WTC11 (cell line): ENCODE data around the gene PTGS1.

ENCODE experiments used
- ATF3 ChIP-seq: sonication (generic); formaldehyde crosslinking; conservative IDR thresholded peaks from 2 replicates; pipeline ENCODE4 v1.8.1; 2022; ENCODE audit warnings: mild to moderate bottlenecking, missing genetic modification reagents
- E2F4 ChIP-seq: sonication (generic); formaldehyde crosslinking; IDR thresholded peaks from 2 replicates; pipeline ENCODE4 v1.8.1; 2022; ENCODE audit warnings: low read depth, mild to moderate bottlenecking, moderate library complexity, missing genetic modification reagents, borderline replicate concordance
- GABPB1 ChIP-seq: sonication (generic); formaldehyde crosslinking; IDR thresholded peaks from 2 replicates; pipeline ENCODE4 v1.8.1; 2023; ENCODE audit warnings: mild to moderate bottlenecking, missing genetic modification reagents
- HMGA2 ChIP-seq: fragments of 250-450 bp; sonication (Bioruptor Pico); IDR thresholded peaks from 2 replicates; pipeline ENCODE4 v1.4.0; 2021; ENCODE audit warnings: mild to moderate bottlenecking, moderate library complexity
- KAT7 ChIP-seq: sonication (generic); formaldehyde crosslinking; IDR thresholded peaks from 2 replicates; pipeline ENCODE4 v1.8.1; 2023; ENCODE audit warnings: missing genetic modification reagents, mild to moderate bottlenecking, borderline replicate concordance
- MYBL2 ChIP-seq: sonication (generic); formaldehyde crosslinking; IDR thresholded peaks from 2 replicates; pipeline ENCODE4 v1.8.1; 2023; ENCODE audit warnings: mild to moderate bottlenecking, moderate library complexity, missing genetic modification reagents
- OVOL2 ChIP-seq: fragments of 250-450 bp; sonication (Bioruptor Pico); IDR thresholded peaks from 2 replicates; pipeline ENCODE4 v1.9.0; 2021; ENCODE audit warnings: mild to moderate bottlenecking, borderline replicate concordance
- ZNF121 ChIP-seq: sonication (generic); formaldehyde crosslinking; IDR thresholded peaks from 2 replicates; pipeline ENCODE4 v1.8.0; 2023; ENCODE audit warnings: missing genetic modification reagents
- ZNF232 ChIP-seq: sonication (generic); formaldehyde crosslinking; IDR thresholded peaks from 2 replicates; pipeline ENCODE4 v1.8.0; 2022; ENCODE audit warnings: mild to moderate bottlenecking, missing genetic modification reagents
- TF ChIP-seq, protein P1 (sequence below): fragments of 200-600 bp; IDR thresholded peaks from 2 replicates; pipeline ENCODE4 v1.8.0; 2022; ENCODE audit warnings: antibody characterized with exemption
- TF ChIP-seq, protein P2 (sequence below): sonication (generic); formaldehyde crosslinking; IDR thresholded peaks from 2 replicates; pipeline ENCODE4 v1.8.0; 2022; ENCODE audit warnings: mild to moderate bottlenecking, missing genetic modification reagents

DNA sequence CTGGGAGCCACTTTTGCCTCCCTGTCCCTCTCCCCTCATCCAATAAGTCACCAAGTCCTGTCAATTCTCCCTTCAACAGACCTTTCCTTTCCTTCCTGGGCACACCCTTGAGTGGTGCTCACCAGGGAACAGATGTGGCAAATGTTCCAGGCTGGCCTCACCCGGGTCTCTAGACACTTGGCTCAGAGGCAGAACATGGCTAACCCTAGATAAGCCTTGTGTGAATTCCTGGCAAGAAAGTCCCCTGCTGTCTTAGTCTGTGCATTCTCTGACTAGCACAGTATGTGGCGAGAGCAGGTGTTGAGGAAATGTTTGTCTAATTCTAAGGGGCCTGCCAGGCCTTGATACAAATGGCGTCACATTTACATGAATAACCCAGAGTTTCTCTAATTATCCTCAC lies 41.2 kb upstream of the PTGS1 start:
- TF ChIP-seq, protein P1, sequence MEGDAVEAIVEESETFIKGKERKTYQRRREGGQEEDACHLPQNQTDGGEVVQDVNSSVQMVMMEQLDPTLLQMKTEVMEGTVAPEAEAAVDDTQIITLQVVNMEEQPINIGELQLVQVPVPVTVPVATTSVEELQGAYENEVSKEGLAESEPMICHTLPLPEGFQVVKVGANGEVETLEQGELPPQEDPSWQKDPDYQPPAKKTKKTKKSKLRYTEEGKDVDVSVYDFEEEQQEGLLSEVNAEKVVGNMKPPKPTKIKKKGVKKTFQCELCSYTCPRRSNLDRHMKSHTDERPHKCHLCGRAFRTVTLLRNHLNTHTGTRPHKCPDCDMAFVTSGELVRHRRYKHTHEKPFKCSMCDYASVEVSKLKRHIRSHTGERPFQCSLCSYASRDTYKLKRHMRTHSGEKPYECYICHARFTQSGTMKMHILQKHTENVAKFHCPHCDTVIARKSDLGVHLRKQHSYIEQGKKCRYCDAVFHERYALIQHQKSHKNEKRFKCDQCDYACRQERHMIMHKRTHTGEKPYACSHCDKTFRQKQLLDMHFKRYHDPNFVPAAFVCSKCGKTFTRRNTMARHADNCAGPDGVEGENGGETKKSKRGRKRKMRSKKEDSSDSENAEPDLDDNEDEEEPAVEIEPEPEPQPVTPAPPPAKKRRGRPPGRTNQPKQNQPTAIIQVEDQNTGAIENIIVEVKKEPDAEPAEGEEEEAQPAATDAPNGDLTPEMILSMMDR = no peak
- TF ChIP-seq, protein P2, sequence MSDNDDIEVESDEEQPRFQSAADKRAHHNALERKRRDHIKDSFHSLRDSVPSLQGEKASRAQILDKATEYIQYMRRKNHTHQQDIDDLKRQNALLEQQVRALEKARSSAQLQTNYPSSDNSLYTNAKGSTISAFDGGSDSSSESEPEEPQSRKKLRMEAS = no peak
- TF ChIP-seq GABPB1 (no peak), KAT7 (CRISPR knock-in tag) (no peak), E2F4 (no peak), ZNF232 (CRISPR knock-in tag) (no peak), OVOL2 (CRISPR knock-in tag) (no peak), ATF3 (CRISPR knock-in tag) (no peak), HMGA2 (CRISPR knock-in tag) (no peak), MYBL2 (CRISPR knock-in tag) (no peak), ZNF121 (CRISPR knock-in tag) (no peak)
